NCI-H526 treated with DMSO at 0.1 percent for 48 hours (cell line): ENCODE results near the gene PLA1A.

Experiments
- DNase-seq: peaks from one replicate; lab custom pipeline; 2025; lab: John Stamatoyannopoulos, UW

Gene PLA1A

GRCh38 chr3:119608405-119609000 is 10.8 kb downstream of the PLA1A start:
- DNase-seq = no peak

GRCh38 chr3:119609301-119609700 is 11.6 kb downstream of the PLA1A start:
- no peak for DNase-seq

GRCh38 chr3:119611664-119612063 is 14.0 kb downstream of the PLA1A start:
- no peak for DNase-seq

GRCh38 chr3:119613201-119613600 is 15.5 kb downstream of the PLA1A start:
- DNase-seq = no peak

GRCh38 chr3:119613872-119614271 is 16.2 kb downstream of the PLA1A start:
- DNase-seq = no peak

- DNase-seq = no peak
Measured at GRCh38 chr3:119616056-119616455, 18.4 kb downstream of the PLA1A start.

- no peak for DNase-seq
Measured at GRCh38 chr3:119619094-119619493, 21.4 kb downstream of the PLA1A start.

GRCh38 chr3:119620899-119621298 is 23.2 kb downstream of the PLA1A start:
- no peak for DNase-seq

- no peak for DNase-seq
Measured at GRCh38 chr3:119624002-119624720, 26.5 kb downstream of the PLA1A start.

GRCh38 chr3:119625451-119626153 is 27.9 kb downstream of the PLA1A start:
- no peak for DNase-seq

GRCh38 chr3:119626196-119626595 is 28.5 kb downstream of the PLA1A start:
- no peak for DNase-seq

GRCh38 chr3:119627461-119627860 is 29.8 kb downstream of the PLA1A start:
- DNase-seq = no peak

GRCh38 chr3:119628390-119628789 is 30.7 kb downstream of the PLA1A start:
- DNase-seq = no peak

- no peak for DNase-seq
Measured at GRCh38 chr3:119628816-119629445, 31.2 kb downstream of the PLA1A start.

GRCh38 chr3:119630128-119630879 is 32.6 kb downstream of the PLA1A start:
- no peak for DNase-seq

GRCh38 chr3:119630880-119631329 is 33.2 kb downstream of the PLA1A start:
- no peak for DNase-seq

- no peak for DNase-seq
Measured at GRCh38 chr3:119631516-119631915, 33.8 kb downstream of the PLA1A start.

- DNase-seq = no peak
Measured at GRCh38 chr3:119632216-119632615, 34.5 kb downstream of the PLA1A start.

GRCh38 chr3:119632829-119633228 is 35.1 kb downstream of the PLA1A start:
- no peak for DNase-seq

- DNase-seq = no peak
Measured at GRCh38 chr3:119635719-119636118, 38.0 kb downstream of the PLA1A start.

- no peak for DNase-seq
Measured at GRCh38 chr3:119636249-119636648, 38.6 kb downstream of the PLA1A start.
